IMR-90 (cell line): ENCODE results near the gene GCK. TPM values are rescaled to one million over a fixed set of nuclear protein-coding genes. Genes with fewer than 3 reads are reported as not detected.

ENCODE experiments used
- ATAC-seq: fragments of 200-7000 bp; cut with Tn5 transposase; 2 replicates; pipeline ENCODE4 v1.9.1; 2020; ENCODE audit warnings: low read depth, mild to moderate bottlenecking, moderate library complexity
- BruUV-seq: library from RNA; stranded (reverse); fragments of 400-500 nt; replicated peaks from 2 replicates; lab custom pipeline; 2021; lab: Mats Ljungman, UMichigan
- CTCF ChIA-PET: fragments of 300-600 bp; formaldehyde crosslinking; extraction: SDS; loops from one replicate; lab custom pipeline; 2021; ENCODE audit warnings: antibody characterized with exemption; lab: Yijun Ruan, JAX
- POLR2A ChIA-PET: fragments of 300-600 bp; sonication (Branson Sonifier 250); formaldehyde crosslinking; loops from one replicate; lab custom pipeline; 2022; ENCODE audit warnings: antibody characterized with exemption; ENCODE audit not compliant: unreplicated experiment; lab: Charles Lee
- DNase-seq: peaks from one replicate; pipeline ENCODE4 v3.0.0; 2013
- H2AFZ ChIP-seq: replicated peaks from 2 replicates; pipeline ENCODE3; 2013; ENCODE audit warnings: low read length, mild to moderate bottlenecking; ENCODE audit not compliant: poor library complexity
- H2AK5ac ChIP-seq: 2 replicates; pipeline ENCODE4 v1.6.1; 2013; ENCODE audit warnings: low read depth, low read length, inconsistent platforms
- H2AK9ac ChIP-seq: replicated peaks from 2 replicates; pipeline ENCODE3; 2013; ENCODE audit warnings: mild to moderate bottlenecking, low read depth, low read length, moderate library complexity; ENCODE audit not compliant: poor library complexity
- H2BK120ac ChIP-seq: 2 replicates; pipeline ENCODE4 v1.6.1; 2013; ENCODE audit warnings: low read depth, low read length, inconsistent platforms
- H2BK15ac ChIP-seq: 3 replicates; pipeline ENCODE4 v1.6.1; 2013; ENCODE audit warnings: low read depth, low read length, inconsistent platforms
- H2BK20ac ChIP-seq: 2 replicates; pipeline ENCODE4 v1.6.1; 2013; ENCODE audit warnings: low read depth, mild to moderate bottlenecking, inconsistent platforms, low read length, moderate library complexity
- H2BK5ac ChIP-seq: 2 replicates; pipeline ENCODE4 v1.6.1; 2013; ENCODE audit warnings: mild to moderate bottlenecking, low read depth, low read length, inconsistent platforms; ENCODE audit not compliant: poor library complexity, severe bottlenecking
- H3K14ac ChIP-seq: replicated peaks from 2 replicates; pipeline ENCODE4 v1.6.1; 2013; ENCODE audit warnings: low read depth, low read length, inconsistent platforms
- H3K18ac ChIP-seq: 2 replicates; pipeline ENCODE4 v1.6.1; 2013; ENCODE audit warnings: low read depth, low read length, control low read depth
- H3K23ac ChIP-seq: 2 replicates; pipeline ENCODE4 v1.6.1; 2013; ENCODE audit warnings: low read depth, low read length, inconsistent platforms
- H3K27ac ChIP-seq: 2 replicates; pipeline ENCODE4 v1.5.1; 2013; ENCODE audit warnings: mild to moderate bottlenecking, control low read depth, low read length; ENCODE audit not compliant: insufficient read depth
- H3K27me3 ChIP-seq: 2 replicates; pipeline ENCODE4 v1.6.1; 2013; ENCODE audit warnings: low read length; ENCODE audit not compliant: control insufficient read depth, insufficient read depth
- H3K36me3 ChIP-seq: 2 replicates; pipeline ENCODE4 v1.6.1; 2013; ENCODE audit warnings: low read length, mixed read lengths; ENCODE audit not compliant: control insufficient read depth, insufficient read depth
- H3K4ac ChIP-seq: 2 replicates; pipeline ENCODE4 v1.6.1; 2013; ENCODE audit warnings: low read depth, low read length, inconsistent platforms
- H3K4me1 ChIP-seq: 2 replicates; pipeline ENCODE4 v1.6.1; 2013; ENCODE audit warnings: low read length, mixed read lengths; ENCODE audit not compliant: control insufficient read depth, insufficient read depth
- H3K4me2 ChIP-seq: 2 replicates; pipeline ENCODE4 v1.6.1; 2013; ENCODE audit warnings: low read depth, mild to moderate bottlenecking, control low read depth, low read length, moderate library complexity
- H3K4me3 ChIP-seq: 2 replicates; pipeline ENCODE4 v1.5.1; 2013; ENCODE audit warnings: low read depth, mild to moderate bottlenecking, control low read depth, low read length, moderate library complexity; ENCODE audit not compliant: insufficient read depth
- H3K56ac ChIP-seq: 2 replicates; pipeline ENCODE4 v1.6.1; 2013; ENCODE audit warnings: low read length, inconsistent platforms; ENCODE audit not compliant: insufficient read depth; ENCODE audit errors: extremely low read depth
- H3K79me1 ChIP-seq, 2 experiments: 2 replicates each; pipeline ENCODE4 v1.6.1; 2013; ENCODE audit warnings: low read length in 2 of 2, inconsistent platforms in 1 of 2, low read depth in 1 of 2
- H3K9ac ChIP-seq: 2 replicates; pipeline ENCODE4 v1.6.1; 2013; ENCODE audit warnings: low read depth, low read length, control low read depth
- H3K9me1 ChIP-seq: 2 replicates; pipeline ENCODE4 v1.6.1; 2013; ENCODE audit warnings: low read length, inconsistent platforms; ENCODE audit not compliant: insufficient read depth
- H3K9me3 ChIP-seq: 2 replicates; pipeline ENCODE4 v1.6.1; 2013; ENCODE audit warnings: low read length; ENCODE audit not compliant: control insufficient read depth, insufficient read depth
- H4K20me1 ChIP-seq: 2 replicates; pipeline ENCODE4 v1.6.1; 2013; ENCODE audit warnings: low read length, inconsistent platforms; ENCODE audit not compliant: insufficient read depth
- H4K5ac ChIP-seq: 2 replicates; pipeline ENCODE4 v1.6.1; 2013; ENCODE audit warnings: mild to moderate bottlenecking, low read depth, low read length, control low read depth
- H4K8ac ChIP-seq, 2 experiments: 2 replicates each; pipeline ENCODE4 v1.6.1; 2013; ENCODE audit warnings: low read depth in 2 of 2, low read length in 2 of 2, control low read depth in 1 of 2, inconsistent platforms in 1 of 2
- H4K91ac ChIP-seq: 2 replicates; pipeline ENCODE4 v1.6.1; 2013; ENCODE audit warnings: low read depth, low read length, inconsistent platforms; ENCODE audit not compliant: insufficient read depth
- BHLHE40 ChIP-seq: fragments of 150-350 bp; IDR thresholded peaks from 2 replicates; pipeline ENCODE4 v1.6.1; 2016; ENCODE audit warnings: mild to moderate bottlenecking, low read depth, low read length
- CEBPB ChIP-seq: IDR thresholded peaks from 2 replicates; pipeline ENCODE4 v1.6.1; 2012; ENCODE audit warnings: low read depth, low read length, improper control_type of control experiment
- CHD1 ChIP-seq: IDR thresholded peaks from 2 replicates; pipeline ENCODE4 v1.6.1; 2012; ENCODE audit warnings: low read depth, low read length, improper control_type of control experiment
- CTCF ChIP-seq: conservative IDR thresholded peaks from 2 replicates; pipeline ENCODE4 v1.5.1; 2012; ENCODE audit warnings: mild to moderate bottlenecking, low read depth, low read length, improper control_type of control experiment
- FOS ChIP-seq: fragments of 150-350 bp; IDR thresholded peaks from 2 replicates; pipeline ENCODE4 v1.6.1; 2016; ENCODE audit warnings: low read depth, low read length
- MAFK ChIP-seq: IDR thresholded peaks from 2 replicates; pipeline ENCODE4 v1.6.1; 2012; ENCODE audit warnings: low read depth, low read length, improper control_type of control experiment
- MAZ ChIP-seq: IDR thresholded peaks from 2 replicates; pipeline ENCODE4 v1.6.1; 2012; ENCODE audit warnings: low read depth, mild to moderate bottlenecking, low read length, improper control_type of control experiment, moderate library complexity, borderline replicate concordance
- MXI1 ChIP-seq: IDR thresholded peaks from 2 replicates; pipeline ENCODE4 v1.6.1; 2012; ENCODE audit warnings: low read depth, mild to moderate bottlenecking, low read length, moderate library complexity, borderline replicate concordance
- NFE2L2 ChIP-seq: fragments of 150-350 bp; IDR thresholded peaks from 2 replicates; pipeline ENCODE4 v1.6.1; 2016; ENCODE audit warnings: low read depth, mild to moderate bottlenecking, low read length
- POLR2A ChIP-seq: IDR thresholded peaks from 2 replicates; pipeline ENCODE4 v1.6.1; 2012; ENCODE audit warnings: mild to moderate bottlenecking, low read depth, low read length
- RCOR1 ChIP-seq: IDR thresholded peaks from 2 replicates; pipeline ENCODE4 v1.6.1; 2012; ENCODE audit warnings: mild to moderate bottlenecking, low read length, improper control_type of control experiment; ENCODE audit not compliant: insufficient replicate concordance
- RFX5 ChIP-seq: IDR thresholded peaks from 2 replicates; pipeline ENCODE4 v1.8.0; 2012; ENCODE audit warnings: low read depth, mild to moderate bottlenecking, low read length, moderate library complexity
- SMC3 ChIP-seq: fragments of 150-350 bp; IDR thresholded peaks from 2 replicates; pipeline ENCODE4 v1.6.1; 2016; ENCODE audit warnings: low read depth, mild to moderate bottlenecking, antibody characterized with exemption, low read length, moderate library complexity
- USF2 ChIP-seq: fragments of 150-350 bp; IDR thresholded peaks from 2 replicates; pipeline ENCODE4 v1.6.1; 2017; ENCODE audit warnings: mild to moderate bottlenecking, antibody characterized with exemption, low read length, low read depth
- WGBS, 2 experiments: methylation state at CpG; one replicate each; pipeline versions ENCODE4 v1.1.5 to v1.1.7; 2013; ENCODE audit warnings: missing lambda C conversion rate in 2 of 2; ENCODE audit not compliant: insufficient read length in 1 of 2; ENCODE audit errors: extremely low coverage in 2 of 2; 5-methylcytosine and 5-hydroxymethylcytosine counted together
- dilution Hi-C: fragments of 300-500 bp; cut with HindIII; formaldehyde crosslinking; loops from one replicate; pipeline ENCODE4 v1.14.3; 2018; ENCODE audit warnings: low sequenced_read_pairs; ENCODE audit not compliant: unreplicated experiment
- in situ Hi-C: fragments of 300-500 bp; cut with MboI; formaldehyde crosslinking; loops from 3 replicates; pipeline ENCODE4 v1.14.3; 2019; ENCODE audit warnings: low sequenced_read_pairs, inconsistent platforms, mixed read lengths
- intact Hi-C: fragments of 100-400 bp; cut with micrococcal nuclease; formaldehyde crosslinking; loops from 2 replicates; pipeline ENCODE4 v1.10.0; 2022
- polyA plus RNA-seq, 3 experiments: library from polyadenylated mRNA; depleted of rRNA; stranded (reverse); fragments of >200 nt; gene quantifications; 2 replicates each; pipeline ENCODE4 v1.2.3, GENCODE V29; 2012; ENCODE audit warnings: low replicate concordance in 1 of 3
- total RNA-seq: library from RNA; depleted of rRNA; stranded (reverse); fragments of >200 nt; gene quantifications from 2 replicates; pipeline ENCODE4 v1.2.3, GENCODE V29; 2012

GCK gene
- total and polyA plus RNA-seq, 2 of the 4 experiments (the other 2 are of a cell fraction), result 0.14 to 0.18 TPM

DNA sequence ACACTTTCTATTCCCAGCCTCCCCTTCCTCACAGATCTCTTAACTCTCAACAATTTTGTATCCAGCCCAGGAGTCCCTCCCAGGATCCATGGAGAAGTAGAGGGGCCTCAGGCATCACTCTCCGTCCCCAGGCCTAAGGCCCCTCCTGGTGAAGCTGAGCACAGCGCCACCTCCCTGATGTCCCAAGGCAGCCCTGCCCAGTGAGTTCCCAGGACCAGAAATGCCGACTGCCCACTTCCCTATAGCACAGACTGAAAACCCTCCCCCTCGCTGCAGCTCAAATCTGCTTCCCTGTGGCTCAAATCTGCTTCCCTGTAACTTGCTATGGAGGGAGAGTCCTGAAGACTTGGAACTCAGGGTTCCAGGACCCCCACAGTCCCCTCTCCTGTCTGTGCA lies 47.1 kb upstream of the GCK start:
- ATAC-seq (no peak), DNase-seq (no peak)
- H3K4me1 ChIP-seq, result no peaks in the 10 kb centered on the region
- no peak overlapping the region for H2BK15ac ChIP-seq
- H2AFZ ChIP-seq, result peak overlapping the region; percentile 21
- H3K4me3 ChIP-seq, result no peak overlapping the region
- H3K14ac ChIP-seq, result no peak overlapping the region
- H3K23ac ChIP-seq, result no peak overlapping the region
- H2BK5ac ChIP-seq, result no peak overlapping the region
- no peak overlapping the region for H3K27ac ChIP-seq
- no peak overlapping the region for H2AK9ac ChIP-seq
- ChIA-PET CTCF (no interaction called here), POLR2A (interaction anchor here (0.5 kb wide), 1 partner anchor 255 kb away, joined by 3 read pairs; no protein-coding TSS in a partner anchor)
- H3K18ac ChIP-seq, result no peak overlapping the region
- no peak for TF ChIP-seq MAZ
- no peak for TF ChIP-seq CHD1
- TF ChIP-seq CTCF, result no peak
- no peak for TF ChIP-seq RFX5
- no peak for TF ChIP-seq USF2
- no peak for TF ChIP-seq MXI1
- no peak for TF ChIP-seq POLR2A
- no peak for TF ChIP-seq FOS
- TF ChIP-seq RCOR1, result no peak
- TF ChIP-seq MAFK, result no peak
- TF ChIP-seq NFE2L2, result no peak
- no peak for TF ChIP-seq CEBPB
- TF ChIP-seq BHLHE40, result no peak
- no peak for TF ChIP-seq SMC3
- WGBS, 2 experiments, result 60% methylated on average over 1 of the region's 4 CpGs; no CpG with 5 or more reads in 1 of the 2 experiments
- H4K5ac ChIP-seq, result no peak overlapping the region
- no peak overlapping the region for H4K91ac ChIP-seq
- no TSS peak for BruUV-seq
- intact Hi-C loops, result no loop called here
- H2AK5ac ChIP-seq, result no peak overlapping the region
- H2BK120ac ChIP-seq, result no peak overlapping the region
- in situ Hi-C loops, result no loop called here
- H3K9me3 ChIP-seq, result no peaks in the 10 kb centered on the region
- H3K27me3 ChIP-seq, result peaks cover 28% of the 10 kb centered on the region
- no peak overlapping the region for H2BK20ac ChIP-seq
- no peaks in the 10 kb centered on the region for H4K20me1 ChIP-seq
- no peak overlapping the region for H3K4ac ChIP-seq
- dilution Hi-C loops, result no loop called here
- no peak overlapping the region for H3K56ac ChIP-seq
- H3K79me1 ChIP-seq, result no peaks in the 10 kb centered on the region
- no peak overlapping the region for H3K9ac ChIP-seq
- no peak overlapping the region for H4K8ac ChIP-seq
- no peaks in the 10 kb centered on the region for H3K9me1 ChIP-seq
- H3K36me3 ChIP-seq, result no peaks in the 10 kb centered on the region
- no peak overlapping the region for H3K4me2 ChIP-seq
